ENCODE data around the gene LRMDA.

- TF ChIP-seq, protein P1, sequence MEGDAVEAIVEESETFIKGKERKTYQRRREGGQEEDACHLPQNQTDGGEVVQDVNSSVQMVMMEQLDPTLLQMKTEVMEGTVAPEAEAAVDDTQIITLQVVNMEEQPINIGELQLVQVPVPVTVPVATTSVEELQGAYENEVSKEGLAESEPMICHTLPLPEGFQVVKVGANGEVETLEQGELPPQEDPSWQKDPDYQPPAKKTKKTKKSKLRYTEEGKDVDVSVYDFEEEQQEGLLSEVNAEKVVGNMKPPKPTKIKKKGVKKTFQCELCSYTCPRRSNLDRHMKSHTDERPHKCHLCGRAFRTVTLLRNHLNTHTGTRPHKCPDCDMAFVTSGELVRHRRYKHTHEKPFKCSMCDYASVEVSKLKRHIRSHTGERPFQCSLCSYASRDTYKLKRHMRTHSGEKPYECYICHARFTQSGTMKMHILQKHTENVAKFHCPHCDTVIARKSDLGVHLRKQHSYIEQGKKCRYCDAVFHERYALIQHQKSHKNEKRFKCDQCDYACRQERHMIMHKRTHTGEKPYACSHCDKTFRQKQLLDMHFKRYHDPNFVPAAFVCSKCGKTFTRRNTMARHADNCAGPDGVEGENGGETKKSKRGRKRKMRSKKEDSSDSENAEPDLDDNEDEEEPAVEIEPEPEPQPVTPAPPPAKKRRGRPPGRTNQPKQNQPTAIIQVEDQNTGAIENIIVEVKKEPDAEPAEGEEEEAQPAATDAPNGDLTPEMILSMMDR (IDR thresholded peaks at IDR 0.05): no peak
- TF ChIP-seq POLR2A (IDR thresholded peaks at IDR 0.05): no peak
These were observed 438.7 kb downstream of the LRMDA start for GRCh38 chr10:75870039-75870645.
